HepG2 (cell line): ENCODE results near the gene SRF. TPM values are rescaled to one million over a fixed set of nuclear protein-coding genes. Genes with fewer than 3 reads are reported as not detected.

ENCODE experiments used
- AFF4 ChIP-seq: sonication (generic); formaldehyde crosslinking; IDR thresholded peaks from 2 replicates; pipeline ENCODE4 v1.4.0; 2020; ENCODE audit warnings: missing genetic modification reagents
- AGO2 ChIP-seq: fragments of 200-400 bp; formaldehyde crosslinking; optimal IDR thresholded peaks from 2 replicates; pipeline ENCODE3; 2017; ENCODE audit warnings: mild to moderate bottlenecking, low read depth, low read length, moderate library complexity
- ATF3 ChIP-seq: sonication (generic); formaldehyde crosslinking; IDR thresholded peaks from 2 replicates; pipeline ENCODE4 v1.4.0; 2020; ENCODE audit warnings: missing genetic modification reagents
- ETV6 ChIP-seq: sonication (generic); formaldehyde crosslinking; conservative IDR thresholded peaks from 2 replicates; pipeline ENCODE4 v1.4.0; 2020; ENCODE audit warnings: missing genetic modification reagents
- GATAD2A ChIP-seq: IDR thresholded peaks from 2 replicates; pipeline ENCODE4 v1.6.1; 2016
- KAT7 ChIP-seq: IDR thresholded peaks from 2 replicates; pipeline ENCODE4 v1.6.1; 2018; ENCODE audit warnings: borderline replicate concordance, missing compliant biosample characterization
- KDM4B ChIP-seq: sonication (generic); formaldehyde crosslinking; IDR thresholded peaks from 2 replicates; pipeline ENCODE4 v1.4.0; 2020; ENCODE audit warnings: missing genetic modification reagents
- LCORL ChIP-seq, 2 experiments: fragments of 450-650 bp in 1 of 2; sonication (generic) in 1 of 2; formaldehyde crosslinking in 1 of 2; IDR thresholded peaks; 2 replicates each; pipeline versions ENCODE4 v1.5.0 to v1.6.1; 2017 to 2020; ENCODE audit warnings: antibody characterized with exemption in 1 of 2, missing genetic modification reagents in 1 of 2
- LRRFIP1 ChIP-seq: sonication (generic); formaldehyde crosslinking; conservative IDR thresholded peaks from 2 replicates; pipeline ENCODE4 v1.4.0; 2020; ENCODE audit warnings: missing genetic modification reagents
- RAD21 ChIP-seq: fragments of 450-650 bp; formaldehyde crosslinking; IDR thresholded peaks from 2 replicates; pipeline ENCODE4 v1.5.0; 2020; ENCODE audit warnings: mild to moderate bottlenecking
- SRF ChIP-seq: IDR thresholded peaks from 2 replicates; pipeline ENCODE4 v1.6.1; 2011; ENCODE audit warnings: mild to moderate bottlenecking, low read depth, low read length, moderate library complexity
- TCF12 ChIP-seq, 2 experiments: fragments of 450-650 bp in 1 of 2; sonication (generic) in 1 of 2; formaldehyde crosslinking in 1 of 2; IDR thresholded peaks; 2 replicates each; pipeline versions ENCODE4 v1.6.1 to v1.8.0; 2017 to 2022; ENCODE audit warnings: antibody characterized with exemption in 1 of 2, mild to moderate bottlenecking in 1 of 2, missing genetic modification reagents in 1 of 2, moderate library complexity in 1 of 2
- TEF ChIP-seq: sonication (generic); formaldehyde crosslinking; IDR thresholded peaks from 2 replicates; pipeline ENCODE4 v1.5.0; 2020; ENCODE audit warnings: missing genetic modification reagents
- ZNF414 ChIP-seq: sonication (generic); formaldehyde crosslinking; IDR thresholded peaks from 2 replicates; pipeline ENCODE4 v1.5.0; 2020; ENCODE audit warnings: missing genetic modification reagents
- ZNF441 ChIP-seq: sonication (generic); formaldehyde crosslinking; IDR thresholded peaks from 2 replicates; pipeline ENCODE4 v1.7.0; 2021; ENCODE audit warnings: missing genetic modification reagents, borderline replicate concordance
- ZNF484 ChIP-seq: sonication (generic); formaldehyde crosslinking; IDR thresholded peaks from 2 replicates; pipeline ENCODE4 v1.5.1; 2020; ENCODE audit warnings: mild to moderate bottlenecking, low read depth, missing genetic modification reagents, borderline replicate concordance
- ZNF740 ChIP-seq: sonication (generic); formaldehyde crosslinking; IDR thresholded peaks from 2 replicates; pipeline ENCODE4 v1.4.0; 2020; ENCODE audit warnings: missing genetic modification reagents
- ZNF879 ChIP-seq: sonication (generic); formaldehyde crosslinking; IDR thresholded peaks from 2 replicates; pipeline ENCODE4 v1.8.1; 2023; ENCODE audit warnings: missing genetic modification reagents
- ZSCAN25 ChIP-seq: sonication (generic); formaldehyde crosslinking; IDR thresholded peaks from 2 replicates; pipeline ENCODE4 v1.8.0; 2022; ENCODE audit warnings: mild to moderate bottlenecking, missing genetic modification reagents
- ZSCAN29 ChIP-seq: sonication (generic); formaldehyde crosslinking; conservative IDR thresholded peaks from 2 replicates; pipeline ENCODE4 v1.4.0; 2020; ENCODE audit warnings: mild to moderate bottlenecking, missing genetic modification reagents
- polyA plus RNA-seq, 8 experiments: library from polyadenylated mRNA; depleted of rRNA in 3 of 8; stranded (reverse) in 7 of 8; unstranded in 1 of 8; fragments of >200 nt; fragmentation: Illumina TruSeq in 4 of 8; extraction: Trizol in 4 of 8; gene quantifications; 2 replicates each; pipeline versions ENCODE4 v1.2.1 to v1.2.3, GENCODE V29; 2011 to 2016; ENCODE audit warnings: low read depth in 4 of 8, missing spikeins in 1 of 8, mixed read lengths in 1 of 8; ENCODE audit not compliant: insufficient read depth in 1 of 8
- total RNA-seq, 5 experiments: library from RNA; depleted of rRNA; stranded (reverse); fragments of >200 nt; fragmentation: Illumina TruSeq; extraction: Trizol; gene quantifications; 2 replicates each; pipeline ENCODE4 v1.2.3, GENCODE V29; 2016; ENCODE audit warnings: low read depth in 1 of 5

SRF gene
- total and polyA plus RNA-seq, 2 of the 13 experiments (the other 11 are each of a cell fraction or from before 2014, with no cell fraction given) = 25.5 to 44.1 TPM

- TF ChIP-seq ZNF740 (CRISPR knock-in tag) (0 out of 2 replicates have a peak, but pooled peaks have one; percentile 36), RAD21 (CRISPR knock-in tag) (peak; percentile 100), ATF3 (CRISPR knock-in tag) (0 out of 2 replicates have a peak, but pooled peaks have one; percentile 30), GATAD2A (CRISPR knock-in tag) (peak; percentile 48), ETV6 (CRISPR knock-in tag) (peak; percentile 60), LCORL (IDR thresholded peaks at IDR 0.05) (no peak), LCORL (CRISPR knock-in tag; IDR thresholded peaks at IDR 0.05) (peak; percentile 94), ZSCAN25 (no peak), ZNF484 (CRISPR knock-in tag) (no peak), ZNF414 (CRISPR knock-in tag) (0 out of 2 replicates have a peak, but pooled peaks have one; percentile 59), ZSCAN29 (CRISPR knock-in tag) (no peak; the same call in 1 of the 2 replicates), SRF (no peak), KDM4B (CRISPR knock-in tag) (peak; percentile 87; the same call in 1 of the 2 replicates), LRRFIP1 (CRISPR knock-in tag) (no peak), TCF12 (IDR thresholded peaks at IDR 0.05) (no peak), TCF12 (CRISPR knock-in tag; IDR thresholded peaks at IDR 0.05) (no peak), TEF (CRISPR knock-in tag) (no peak), AFF4 (CRISPR knock-in tag) (0 out of 2 replicates have a peak, but pooled peaks have one; percentile 37), KAT7 (peak; percentile 90; the same call in 1 of the 2 replicates), AGO2 (peak; percentile 80), ZNF879 (CRISPR knock-in tag) (0 out of 2 replicates have a peak, but pooled peaks have one; percentile 63), ZNF441 (no peak)
These were observed 27.6 kb upstream of the SRF start (continued) for GRCh38 chr6:43143235-43144128.
